Muscle of leg (tissue), 11 donors: ENCODE data around the gene CRYBA2. TPM values are rescaled to one million over a fixed set of nuclear protein-coding genes. Genes with fewer than 3 reads are reported as not detected.

ENCODE experiments used
- DNase-seq: peaks from one replicate; pipeline ENCODE4 v3.0.0; 2013
- H3K27ac ChIP-seq: one replicate; pipeline ENCODE4 v1.5.1; 2013; ENCODE audit warnings: mild to moderate bottlenecking, low read length, control low read depth
- H3K27me3 ChIP-seq: one replicate; pipeline ENCODE4 v1.6.1; 2013; ENCODE audit warnings: low read length; ENCODE audit not compliant: control insufficient read depth, insufficient read depth
- H3K36me3 ChIP-seq: one replicate; pipeline ENCODE4 v1.6.1; 2013; ENCODE audit warnings: low read length; ENCODE audit not compliant: control insufficient read depth, insufficient read depth
- H3K4me1 ChIP-seq: one replicate; pipeline ENCODE4 v1.6.1; 2013; ENCODE audit warnings: low read length; ENCODE audit not compliant: control insufficient read depth, insufficient read depth
- H3K4me3 ChIP-seq: one replicate; pipeline ENCODE4 v1.5.1; 2013; ENCODE audit warnings: low read length, control low read depth
- H3K9me3 ChIP-seq: replicated peaks from 2 replicates; pipeline ENCODE4 v1.6.1; 2013; ENCODE audit warnings: low read depth, low read length; ENCODE audit not compliant: control insufficient read depth
- WGBS: methylation state at CpG from one replicate; pipeline ENCODE4 v1.1.5; 2013; ENCODE audit warnings: missing lambda C conversion rate; ENCODE audit not compliant: insufficient coverage; 5-methylcytosine and 5-hydroxymethylcytosine counted together
- polyA plus RNA-seq, 8 donors: library from polyadenylated mRNA; unstranded; fragments of 120-200 nt; gene quantifications; one replicate each; pipeline versions ENCODE4 v1.2.1 to v1.2.3, GENCODE V29; 2013; ENCODE audit warnings: inconsistent platforms in 1 of 8, low replicate concordance in 1 of 8; ENCODE audit not compliant: insufficient read length in 8 of 8, insufficient read depth in 1 of 8
- total RNA-seq: library from RNA; stranded (reverse); fragments of 120-200 nt; gene quantifications from one replicate; pipeline ENCODE4 v1.2.4, GENCODE V29; 2013

Gene CRYBA2
- total and polyA plus RNA-seq, 9 donors, result not detected

- no peak overlapping the region for H3K27ac ChIP-seq
- WGBS, result 4% methylated on average over 8 of the region's 13 CpGs
- peaks cover 26% of the 10 kb centered on the region for H3K4me1 ChIP-seq
- no peaks in the 10 kb centered on the region for H3K36me3 ChIP-seq
- DNase-seq, result peak; percentile 22
- H3K27me3 ChIP-seq, result peaks cover 100% of the 10 kb centered on the region
- no peaks in the 10 kb centered on the region for H3K9me3 ChIP-seq
- H3K4me3 ChIP-seq, result no peak overlapping the region
These were observed 1.5 kb downstream of the CRYBA2 start for GRCh38 chr2:218991674-218992168.

- H3K9me3 ChIP-seq, result no peaks in the 10 kb centered on the region
- no peak overlapping the region for H3K27ac ChIP-seq
- peaks cover 15% of the 10 kb centered on the region for H3K4me1 ChIP-seq
- 7% methylated on average over 6 of the region's 6 CpGs for WGBS
- no peaks in the 10 kb centered on the region for H3K36me3 ChIP-seq
- DNase-seq, result no peak
- H3K4me3 ChIP-seq, result no peak overlapping the region
- H3K27me3 ChIP-seq, result peaks cover 100% of the 10 kb centered on the region
These were observed 2.6 kb downstream of the CRYBA2 start for GRCh38 chr2:218990612-218991011.

- DNase-seq, result no peak
- peaks cover 17% of the 10 kb centered on the region for H3K4me1 ChIP-seq
- H3K4me3 ChIP-seq, result no peak overlapping the region
- H3K36me3 ChIP-seq, result no peaks in the 10 kb centered on the region
- no peak overlapping the region for H3K27ac ChIP-seq
- WGBS, result 6% methylated on average over 4 of the region's 9 CpGs
- H3K9me3 ChIP-seq, result no peaks in the 10 kb centered on the region
- peaks cover 100% of the 10 kb centered on the region for H3K27me3 ChIP-seq
These were observed 3.2 kb downstream of the CRYBA2 start for GRCh38 chr2:218990052-218990451.

GRCh38 chr2:218988650-218989049 lies 4.6 kb downstream of the CRYBA2 start:
- Histone ChIP-seq H3K27me3 (peaks cover 100% of the 10 kb centered on the region), H3K27ac (no peak overlapping the region), H3K9me3 (no peaks in the 10 kb centered on the region), H3K4me1 (peaks cover 25% of the 10 kb centered on the region), H3K4me3 (no peak overlapping the region), H3K36me3 (no peaks in the 10 kb centered on the region)
- DNase-seq, result no peak
- 63% methylated on average over 1 of the region's 2 CpGs for WGBS

- WGBS, result no CpG with 5 or more reads among the region's 3 CpGs
- H3K4me1 ChIP-seq, result peaks cover 21% of the 10 kb centered on the region
- DNase-seq, result no peak
These were observed 5.1 kb downstream of the CRYBA2 start for GRCh38 chr2:218988164-218988563.

GRCh38 chr2:218986148-218986761 lies 7.0 kb downstream of the CRYBA2 start:
- no peaks in the 10 kb centered on the region for H3K9me3 ChIP-seq
- 39% methylated on average over 3 of the region's 4 CpGs for WGBS
- peaks cover 98% of the 10 kb centered on the region for H3K27me3 ChIP-seq
- DNase-seq, result no peak
- no peak overlapping the region for H3K27ac ChIP-seq
- H3K4me3 ChIP-seq, result no peak overlapping the region
- no peaks in the 10 kb centered on the region for H3K36me3 ChIP-seq
- peaks cover 33% of the 10 kb centered on the region for H3K4me1 ChIP-seq

More at GRCh38 chr2:218988164-218988563, 5.1 kb downstream of the CRYBA2 start:
- Histone ChIP-seq H3K9me3 (no peaks in the 10 kb centered on the region), H3K27me3 (peaks cover 100% of the 10 kb centered on the region), H3K36me3 (no peaks in the 10 kb centered on the region), H3K27ac (no peak overlapping the region), H3K4me3 (no peak overlapping the region)

- Histone ChIP-seq H3K4me1 (peaks cover 39% of the 10 kb centered on the region), H3K4me3 (no peak overlapping the region), H3K27me3 (peaks cover 98% of the 10 kb centered on the region)
These were observed 7.7 kb downstream of the CRYBA2 start for GRCh38 chr2:218985325-218986091.

GRCh38 chr2:218985021-218985324 lies 8.2 kb downstream of the CRYBA2 start, which contains the start of gene FEV:
TSS of gene FEV (minus strand) at chr2:218985184. CDS start at chr2:218985075, 109 bp downstream.
- DNase-seq, result no peak
- 1% methylated on average over 28 of the region's 32 CpGs for WGBS
- H3K4me3 ChIP-seq, result no peak within 1 kb of the TSS
- no peak within 1 kb of the TSS for H3K27ac ChIP-seq
- H3K9me3 ChIP-seq, result no peaks in the 10 kb centered on the region
- H3K27me3 ChIP-seq, result peaks cover 96% of the 10 kb centered on the region
- peaks cover 39% of the 10 kb centered on the region for H3K4me1 ChIP-seq
- H3K36me3 ChIP-seq, result no peaks in the 10 kb centered on the region

More at GRCh38 chr2:218985325-218986091, 7.7 kb downstream of the CRYBA2 start:
- Histone ChIP-seq H3K9me3 (no peaks in the 10 kb centered on the region), H3K27ac (no peak overlapping the region), H3K36me3 (no peaks in the 10 kb centered on the region)
- DNase-seq, result no peak
- under 1% methylated on average over 48 of the region's 49 CpGs for WGBS

- Histone ChIP-seq H3K27me3 (peaks cover 96% of the 10 kb centered on the region), H3K36me3 (no peaks in the 10 kb centered on the region), H3K27ac (no peak overlapping the region), H3K4me3 (no peak overlapping the region), H3K9me3 (no peaks in the 10 kb centered on the region), H3K4me1 (peaks cover 41% of the 10 kb centered on the region)
- peak; percentile 74 for DNase-seq
- under 1% methylated on average over 50 of the region's 50 CpGs for WGBS
These were observed 8.8 kb downstream of the CRYBA2 start for GRCh38 chr2:218984239-218985020.

- peaks cover 41% of the 10 kb centered on the region for H3K4me1 ChIP-seq
- H3K27ac ChIP-seq, result no peak overlapping the region
- H3K4me3 ChIP-seq, result no peak overlapping the region
- peaks cover 94% of the 10 kb centered on the region for H3K27me3 ChIP-seq
- DNase-seq, result no peak
- WGBS, result 7% methylated on average over 10 of the region's 10 CpGs
- no peaks in the 10 kb centered on the region for H3K9me3 ChIP-seq
- no peaks in the 10 kb centered on the region for H3K36me3 ChIP-seq
These were observed 9.3 kb downstream of the CRYBA2 start for GRCh38 chr2:218983934-218984238.
